Measurements from ENCODE around the gene BORCS6.

Gene BORCS6

DNA sequence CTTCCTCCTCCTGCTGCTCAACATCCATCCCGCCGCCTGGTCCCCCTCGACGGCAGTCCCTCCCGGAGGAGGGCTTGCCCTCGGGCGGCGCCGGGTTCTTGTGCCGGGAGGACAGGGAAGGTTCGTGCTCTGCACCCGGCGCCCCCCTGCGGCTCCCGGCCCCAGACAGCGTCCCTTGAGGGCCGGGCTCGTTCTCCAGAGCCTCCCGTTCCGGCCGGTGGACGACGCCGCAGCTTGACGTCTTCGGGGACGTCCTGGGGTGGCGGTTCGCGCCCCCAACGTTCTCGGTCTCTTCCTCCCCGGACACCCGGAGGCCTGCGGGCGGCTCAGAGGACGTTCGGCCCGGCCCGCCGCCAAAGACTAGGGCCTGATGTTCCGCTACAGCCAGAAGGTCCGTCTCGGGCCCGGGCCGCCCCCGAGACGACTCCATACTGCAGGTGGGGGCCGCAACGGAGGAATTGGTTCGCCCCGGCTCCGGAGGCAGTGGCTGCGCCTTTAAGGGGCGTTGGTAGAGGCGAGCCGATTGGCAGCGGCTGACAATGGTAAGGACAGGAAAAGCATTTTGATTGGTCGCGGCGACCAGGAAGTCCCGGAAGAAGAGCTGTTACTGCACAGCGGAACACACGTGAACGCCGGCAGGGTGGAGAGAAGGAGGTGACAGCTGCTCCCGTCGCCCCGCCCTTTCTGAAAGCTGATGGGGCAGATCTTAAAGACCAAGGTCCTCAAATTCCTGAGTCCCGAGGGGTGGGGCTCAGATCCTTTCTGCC lies at the start of gene BORCS6:
Gene BORCS6, minus strand, starts transcription at position 470 of the 767 bp plus-strand sequence. Its CDS starts 40 bp downstream, at position 430.
- CTCF ChIA-PET, result interaction anchor here (1.2 to 3.0 kb wide), 5 partner anchors 10 to 110 kb away, joined by 4 to 16 read pairs (median 6); partner anchors contain the start of gene ALOXE3
- POLR2A ChIA-PET, result interaction anchor here (0.7 to 1.3 kb wide), 6 partner anchors 17 to 70 kb away, joined by 3 to 8 read pairs (median 6); partner anchors contain the start of genes AURKB and PFAS
- TF ChIP-seq, protein P1, sequence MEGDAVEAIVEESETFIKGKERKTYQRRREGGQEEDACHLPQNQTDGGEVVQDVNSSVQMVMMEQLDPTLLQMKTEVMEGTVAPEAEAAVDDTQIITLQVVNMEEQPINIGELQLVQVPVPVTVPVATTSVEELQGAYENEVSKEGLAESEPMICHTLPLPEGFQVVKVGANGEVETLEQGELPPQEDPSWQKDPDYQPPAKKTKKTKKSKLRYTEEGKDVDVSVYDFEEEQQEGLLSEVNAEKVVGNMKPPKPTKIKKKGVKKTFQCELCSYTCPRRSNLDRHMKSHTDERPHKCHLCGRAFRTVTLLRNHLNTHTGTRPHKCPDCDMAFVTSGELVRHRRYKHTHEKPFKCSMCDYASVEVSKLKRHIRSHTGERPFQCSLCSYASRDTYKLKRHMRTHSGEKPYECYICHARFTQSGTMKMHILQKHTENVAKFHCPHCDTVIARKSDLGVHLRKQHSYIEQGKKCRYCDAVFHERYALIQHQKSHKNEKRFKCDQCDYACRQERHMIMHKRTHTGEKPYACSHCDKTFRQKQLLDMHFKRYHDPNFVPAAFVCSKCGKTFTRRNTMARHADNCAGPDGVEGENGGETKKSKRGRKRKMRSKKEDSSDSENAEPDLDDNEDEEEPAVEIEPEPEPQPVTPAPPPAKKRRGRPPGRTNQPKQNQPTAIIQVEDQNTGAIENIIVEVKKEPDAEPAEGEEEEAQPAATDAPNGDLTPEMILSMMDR (IDR thresholded peaks at IDR 0.05; ENCODE audit: insufficient read depth, low read length, missing control alignments), result no peak
- DNase-seq (ENCODE audit: low read depth, low spot score), result peak; percentile 93
- peak within 1 kb of the TSS; percentile 79 for H3K4me3 ChIP-seq (ENCODE audit: low read depth, low read length)

GRCh38 chr17:8237886-8238285 lies 47.9 kb upstream of the BORCS6 start:
- CTCF ChIA-PET, result interaction anchor here (1.2 kb wide), 1 partner anchor 9 kb away, joined by 3 read pairs; no protein-coding TSS in a partner anchor
- TF ChIP-seq, protein P1 (IDR thresholded peaks at IDR 0.05; ENCODE audit: insufficient read depth, low read length, missing control alignments), result no peak

DNA sequence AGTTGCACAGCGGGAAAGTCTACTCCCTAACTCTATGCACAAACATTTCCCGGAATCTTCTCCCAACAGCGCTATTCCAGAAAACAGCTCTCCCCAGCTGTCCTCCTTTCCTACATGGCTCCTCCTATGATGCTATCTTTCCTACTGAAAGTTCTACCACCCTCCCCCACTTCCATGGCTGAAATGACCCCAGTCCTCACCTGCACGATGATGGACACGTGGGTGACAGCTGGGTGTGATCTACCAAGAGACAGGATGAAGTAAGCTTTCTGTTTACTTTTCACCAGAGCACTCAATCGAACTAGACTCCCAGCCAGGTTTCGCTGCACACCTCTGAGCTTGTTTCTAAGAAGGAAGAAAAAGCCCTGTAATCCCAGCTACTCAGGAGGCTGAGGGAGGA lies 47.2 kb upstream of the BORCS6 start:
- POLR2A ChIA-PET, result no interaction called here
- TF ChIP-seq, protein P1 (IDR thresholded peaks at IDR 0.05; ENCODE audit: insufficient read depth, low read length, missing control alignments), result no peak
- no peak for DNase-seq (ENCODE audit: low read depth, low spot score)
- no peak overlapping the region for H3K4me3 ChIP-seq (ENCODE audit: low read depth, low read length)
- CTCF ChIA-PET, result interaction anchor here (0.6 to 1.2 kb wide), 2 partner anchors 8 to 112 kb away, joined by 3 to 4 read pairs; no protein-coding TSS in a partner anchor

More at GRCh38 chr17:8237886-8238285, 47.9 kb upstream of the BORCS6 start:
- DNase-seq (ENCODE audit: low read depth, low spot score), result no peak
- POLR2A ChIA-PET, result no interaction called here
- no peak overlapping the region for H3K4me3 ChIP-seq (ENCODE audit: low read depth, low read length)

GRCh38 chr17:8235676-8236075 lies 45.7 kb upstream of the BORCS6 start:
- POLR2A ChIA-PET, result interaction anchor here (0.6 to 0.7 kb wide), 2 partner anchors 9 to 11 kb away, joined by 3 read pairs; no protein-coding TSS in a partner anchor
- TF ChIP-seq, protein P1 (IDR thresholded peaks at IDR 0.05; ENCODE audit: insufficient read depth, low read length, missing control alignments), result no peak
- no peak overlapping the region for H3K4me3 ChIP-seq (ENCODE audit: low read depth, low read length)
- no peak for DNase-seq (ENCODE audit: low read depth, low spot score)
- CTCF ChIA-PET, result interaction anchor here (0.7 kb wide), 1 partner anchor 65 kb away, joined by 3 read pairs; no protein-coding TSS in a partner anchor

- H3K4me3 ChIP-seq (ENCODE audit: low read depth, low read length), result no peak overlapping the region
- ChIA-PET CTCF (no interaction called here), POLR2A (interaction anchor here (0.6 kb wide), 1 partner anchor 8 kb away, joined by 3 read pairs; no protein-coding TSS in a partner anchor)
- TF ChIP-seq, protein P1 (IDR thresholded peaks at IDR 0.05; ENCODE audit: insufficient read depth, low read length, missing control alignments), result no peak
- no peak for DNase-seq (ENCODE audit: low read depth, low spot score)
Measured at GRCh38 chr17:8234361-8235270, 44.6 kb upstream of the BORCS6 start.

Data from AG04449 (cell line).